GM15510 (cell line): ENCODE measurements around the gene PTPRT.

Experiments used
- POLR2A ChIP-seq: IDR thresholded peaks from 3 replicates; pipeline ENCODE4 v1.6.1; 2011; ENCODE audit warnings: borderline replicate concordance; ENCODE audit not compliant: insufficient read length; ENCODE audit errors: extremely low read depth

The PTPRT gene

GRCh38 chr20:42986143-42986773 is 203.4 kb downstream of the PTPRT start:
- TF ChIP-seq POLR2A: no peak

GRCh38 chr20:42985628-42986027 is 204.1 kb downstream of the PTPRT start:
- TF ChIP-seq POLR2A: no peak

GRCh38 chr20:42982218-42982617 is 207.5 kb downstream of the PTPRT start:
- TF ChIP-seq POLR2A: no peak

- TF ChIP-seq POLR2A: no peak
These were observed 208.5 kb downstream of the PTPRT start for GRCh38 chr20:42981253-42981652.

GRCh38 chr20:42979720-42980119 is 210.0 kb downstream of the PTPRT start:
- TF ChIP-seq POLR2A: no peak

GRCh38 chr20:42978184-42978974 is 211.3 kb downstream of the PTPRT start:
- no peak for TF ChIP-seq POLR2A

GRCh38 chr20:42975974-42976373 is 213.7 kb downstream of the PTPRT start:
- TF ChIP-seq POLR2A: no peak

GRCh38 chr20:42974347-42974746 is 215.4 kb downstream of the PTPRT start:
- no peak for TF ChIP-seq POLR2A

- no peak for TF ChIP-seq POLR2A
These were observed 217.1 kb downstream of the PTPRT start for GRCh38 chr20:42972591-42972990.

- TF ChIP-seq POLR2A: no peak
These were observed 221.0 kb downstream of the PTPRT start for GRCh38 chr20:42968746-42969145.

GRCh38 chr20:42963796-42964195 is 225.9 kb downstream of the PTPRT start:
- no peak for TF ChIP-seq POLR2A

GRCh38 chr20:42961771-42962170 is 227.9 kb downstream of the PTPRT start:
- TF ChIP-seq POLR2A: no peak

- no peak for TF ChIP-seq POLR2A
These were observed 229.7 kb downstream of the PTPRT start for GRCh38 chr20:42959996-42960395.

GRCh38 chr20:42958367-42959069 is 231.2 kb downstream of the PTPRT start:
- TF ChIP-seq POLR2A: no peak

GRCh38 chr20:42957704-42958095 is 232.0 kb downstream of the PTPRT start:
- no peak for TF ChIP-seq POLR2A
